GM23338 (cell line): ENCODE results near the gene MARCHF7. TPM values are rescaled to one million over a fixed set of nuclear protein-coding genes. Genes with fewer than 3 reads are reported as not detected.

ENCODE experiments used
- ATAC-seq: fragments of 200-7000 bp; cut with Tn5 transposase; 3 replicates; pipeline ENCODE4 v1.9.1; 2020
- DNase-seq: peaks from one replicate; pipeline ENCODE4 v3.0.0-alpha.2; 2015; ENCODE audit warnings: low spot score
- H2AFZ ChIP-seq: fragments of 200-600 bp; sonication (generic); 2 replicates; pipeline ENCODE4 v1.8.0; 2016; ENCODE audit warnings: antibody characterized with exemption, mild to moderate bottlenecking, moderate library complexity
- H3F3A ChIP-seq: fragments of 200-600 bp; sonication (generic); replicated peaks from 2 replicates; pipeline ENCODE4 v1.8.0; 2017; ENCODE audit warnings: antibody characterized with exemption, mixed run types, low read depth
- H3K27ac ChIP-seq: fragments of 200-600 bp; sonication (generic); 2 replicates; pipeline ENCODE4 v1.6.1; 2016; ENCODE audit warnings: low read depth
- H3K27me3 ChIP-seq: fragments of 200-600 bp; sonication (generic); 2 replicates; pipeline ENCODE4 v1.8.0; 2016; ENCODE audit warnings: mild to moderate bottlenecking, mixed run types, moderate library complexity; ENCODE audit not compliant: insufficient read depth
- H3K36me3 ChIP-seq: fragments of 200-600 bp; sonication (generic); 2 replicates; pipeline ENCODE4 v1.8.0; 2016; ENCODE audit warnings: mild to moderate bottlenecking; ENCODE audit not compliant: insufficient read depth
- H3K4me1 ChIP-seq: fragments of 200-600 bp; sonication (generic); 2 replicates; pipeline ENCODE4 v1.8.0; 2016; ENCODE audit warnings: mild to moderate bottlenecking, moderate library complexity; ENCODE audit not compliant: insufficient read depth
- H3K4me2 ChIP-seq: fragments of 200-600 bp; sonication (generic); 2 replicates; pipeline ENCODE4 v1.7.1; 2017; ENCODE audit warnings: mixed run types
- H3K4me3 ChIP-seq: fragments of 200-600 bp; sonication (generic); 2 replicates; pipeline ENCODE4 v1.6.1; 2016; ENCODE audit warnings: mixed run types
- H3K79me2 ChIP-seq: fragments of 200-600 bp; sonication (generic); replicated peaks from 2 replicates; pipeline ENCODE4 v1.8.0; 2017; ENCODE audit warnings: mild to moderate bottlenecking; ENCODE audit not compliant: insufficient read depth
- H3K9me2 ChIP-seq: fragments of 200-600 bp; sonication (generic); 2 replicates; pipeline ENCODE4 v1.8.0; 2017; ENCODE audit not compliant: insufficient read depth
- H4K20me1 ChIP-seq: fragments of 200-600 bp; sonication (generic); replicated peaks from 2 replicates; pipeline ENCODE4 v1.8.0; 2017; ENCODE audit warnings: mild to moderate bottlenecking; ENCODE audit not compliant: insufficient read depth
- H3K27ac Mint-ChIP-seq: 2 replicates; pipeline ENCODE4 v1.8.0; 2020; ENCODE audit warnings: inconsistent platforms, mild to moderate bottlenecking, moderate library complexity, mixed read lengths
- H3K27me3 Mint-ChIP-seq: 3 replicates; pipeline ENCODE4 v1.8.0; 2022; ENCODE audit warnings: low read depth, mild to moderate bottlenecking, moderate library complexity, mixed read lengths, inconsistent platforms; ENCODE audit not compliant: insufficient read depth, poor library complexity
- H3K36me3 Mint-ChIP-seq: 3 replicates; pipeline ENCODE4 v1.8.0; 2021; ENCODE audit warnings: low read depth, mild to moderate bottlenecking, inconsistent platforms, moderate library complexity, mixed read lengths
- H3K4me1 Mint-ChIP-seq: 3 replicates; pipeline ENCODE4 v1.8.0; 2020; ENCODE audit warnings: mild to moderate bottlenecking, inconsistent platforms, mixed read lengths
- H3K4me3 Mint-ChIP-seq: 3 replicates; pipeline ENCODE4 v1.8.0; 2021; ENCODE audit warnings: moderate library complexity, mild to moderate bottlenecking, inconsistent platforms, mixed read lengths
- H3K9me3 Mint-ChIP-seq: 3 replicates; pipeline ENCODE4 v1.8.0; 2020; ENCODE audit warnings: moderate library complexity, mild to moderate bottlenecking, inconsistent platforms, mixed read lengths
- ETS1 ChIP-seq: IDR thresholded peaks from 2 replicates; pipeline ENCODE4 v1.6.1; 2016; ENCODE audit warnings: antibody characterized with exemption
- EZH2 ChIP-seq: fragments of 200-600 bp; sonication (generic); IDR thresholded peaks from one replicate; pipeline ENCODE4 v1.8.0; 2017; ENCODE audit warnings: antibody characterized with exemption, mild to moderate bottlenecking, low read depth; ENCODE audit not compliant: unreplicated experiment
- EZH2phosphoT487 ChIP-seq: fragments of 200-600 bp; sonication (generic); IDR thresholded peaks from one replicate; pipeline ENCODE4 v1.8.1; 2018; ENCODE audit warnings: antibody characterized with exemption; ENCODE audit not compliant: unreplicated experiment
- JUNB ChIP-seq: IDR thresholded peaks from one replicate; pipeline ENCODE4 v1.6.1; 2016; ENCODE audit warnings: antibody characterized with exemption; ENCODE audit not compliant: unreplicated experiment
- POLR2AphosphoS5 ChIP-seq: IDR thresholded peaks from 2 replicates; pipeline ENCODE4 v1.6.1; 2016; ENCODE audit warnings: antibody characterized with exemption, low read depth
- STAT1 ChIP-seq: IDR thresholded peaks from one replicate; pipeline ENCODE4 v1.6.1; 2016; ENCODE audit warnings: antibody characterized with exemption; ENCODE audit not compliant: unreplicated experiment
- ZNF114 ChIP-seq: fragments of 250-450 bp; sonication (Bioruptor Pico); IDR thresholded peaks from 2 replicates; pipeline ENCODE4 v1.5.0; 2020; ENCODE audit warnings: mild to moderate bottlenecking, moderate library complexity
- polyA plus RNA-seq: library from polyadenylated mRNA; unstranded; fragments of >200 nt; fragmentation: Nextera tagmentation; extraction: Ambion mirVana; gene quantifications from 2 replicates; pipeline ENCODE4 v1.2.1, GENCODE V29; 2016
- total RNA-seq: library from RNA; depleted of rRNA; stranded (reverse); fragments of >200 nt; shearing (Covaris generic); gene quantifications from 2 replicates; pipeline ENCODE4 v1.2.3, GENCODE V29; 2014
- TF ChIP-seq, protein P1 (sequence below): fragments of 250-450 bp; sonication (Bioruptor Pico); IDR thresholded peaks from 2 replicates; pipeline ENCODE4 v1.5.0; 2020; ENCODE audit warnings: mild to moderate bottlenecking, moderate library complexity

MARCHF7 gene
- total and polyA plus RNA-seq, 2 experiments from 2014 or later = 101 to 142 TPM

DNA sequence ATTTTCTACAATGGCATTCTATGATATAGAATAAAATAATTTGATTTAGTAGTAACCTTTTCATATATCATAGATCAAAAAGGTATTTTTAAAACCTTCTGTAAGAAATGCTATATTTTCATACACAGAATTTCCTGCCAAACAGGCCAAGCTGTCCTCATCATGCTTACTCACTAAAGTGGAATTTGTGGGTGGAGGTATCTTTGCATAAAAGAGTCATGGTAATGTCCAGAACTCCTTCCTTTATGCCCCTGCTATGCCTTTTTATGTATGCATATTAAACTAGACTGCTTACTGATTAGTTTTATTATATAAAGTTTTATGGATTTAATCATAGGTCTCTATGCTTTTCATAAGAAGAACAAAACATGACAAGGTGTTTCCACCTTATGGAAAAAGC lies 27.5 kb upstream of the MARCHF7 start (continued):
- TF ChIP-seq, protein P1, sequence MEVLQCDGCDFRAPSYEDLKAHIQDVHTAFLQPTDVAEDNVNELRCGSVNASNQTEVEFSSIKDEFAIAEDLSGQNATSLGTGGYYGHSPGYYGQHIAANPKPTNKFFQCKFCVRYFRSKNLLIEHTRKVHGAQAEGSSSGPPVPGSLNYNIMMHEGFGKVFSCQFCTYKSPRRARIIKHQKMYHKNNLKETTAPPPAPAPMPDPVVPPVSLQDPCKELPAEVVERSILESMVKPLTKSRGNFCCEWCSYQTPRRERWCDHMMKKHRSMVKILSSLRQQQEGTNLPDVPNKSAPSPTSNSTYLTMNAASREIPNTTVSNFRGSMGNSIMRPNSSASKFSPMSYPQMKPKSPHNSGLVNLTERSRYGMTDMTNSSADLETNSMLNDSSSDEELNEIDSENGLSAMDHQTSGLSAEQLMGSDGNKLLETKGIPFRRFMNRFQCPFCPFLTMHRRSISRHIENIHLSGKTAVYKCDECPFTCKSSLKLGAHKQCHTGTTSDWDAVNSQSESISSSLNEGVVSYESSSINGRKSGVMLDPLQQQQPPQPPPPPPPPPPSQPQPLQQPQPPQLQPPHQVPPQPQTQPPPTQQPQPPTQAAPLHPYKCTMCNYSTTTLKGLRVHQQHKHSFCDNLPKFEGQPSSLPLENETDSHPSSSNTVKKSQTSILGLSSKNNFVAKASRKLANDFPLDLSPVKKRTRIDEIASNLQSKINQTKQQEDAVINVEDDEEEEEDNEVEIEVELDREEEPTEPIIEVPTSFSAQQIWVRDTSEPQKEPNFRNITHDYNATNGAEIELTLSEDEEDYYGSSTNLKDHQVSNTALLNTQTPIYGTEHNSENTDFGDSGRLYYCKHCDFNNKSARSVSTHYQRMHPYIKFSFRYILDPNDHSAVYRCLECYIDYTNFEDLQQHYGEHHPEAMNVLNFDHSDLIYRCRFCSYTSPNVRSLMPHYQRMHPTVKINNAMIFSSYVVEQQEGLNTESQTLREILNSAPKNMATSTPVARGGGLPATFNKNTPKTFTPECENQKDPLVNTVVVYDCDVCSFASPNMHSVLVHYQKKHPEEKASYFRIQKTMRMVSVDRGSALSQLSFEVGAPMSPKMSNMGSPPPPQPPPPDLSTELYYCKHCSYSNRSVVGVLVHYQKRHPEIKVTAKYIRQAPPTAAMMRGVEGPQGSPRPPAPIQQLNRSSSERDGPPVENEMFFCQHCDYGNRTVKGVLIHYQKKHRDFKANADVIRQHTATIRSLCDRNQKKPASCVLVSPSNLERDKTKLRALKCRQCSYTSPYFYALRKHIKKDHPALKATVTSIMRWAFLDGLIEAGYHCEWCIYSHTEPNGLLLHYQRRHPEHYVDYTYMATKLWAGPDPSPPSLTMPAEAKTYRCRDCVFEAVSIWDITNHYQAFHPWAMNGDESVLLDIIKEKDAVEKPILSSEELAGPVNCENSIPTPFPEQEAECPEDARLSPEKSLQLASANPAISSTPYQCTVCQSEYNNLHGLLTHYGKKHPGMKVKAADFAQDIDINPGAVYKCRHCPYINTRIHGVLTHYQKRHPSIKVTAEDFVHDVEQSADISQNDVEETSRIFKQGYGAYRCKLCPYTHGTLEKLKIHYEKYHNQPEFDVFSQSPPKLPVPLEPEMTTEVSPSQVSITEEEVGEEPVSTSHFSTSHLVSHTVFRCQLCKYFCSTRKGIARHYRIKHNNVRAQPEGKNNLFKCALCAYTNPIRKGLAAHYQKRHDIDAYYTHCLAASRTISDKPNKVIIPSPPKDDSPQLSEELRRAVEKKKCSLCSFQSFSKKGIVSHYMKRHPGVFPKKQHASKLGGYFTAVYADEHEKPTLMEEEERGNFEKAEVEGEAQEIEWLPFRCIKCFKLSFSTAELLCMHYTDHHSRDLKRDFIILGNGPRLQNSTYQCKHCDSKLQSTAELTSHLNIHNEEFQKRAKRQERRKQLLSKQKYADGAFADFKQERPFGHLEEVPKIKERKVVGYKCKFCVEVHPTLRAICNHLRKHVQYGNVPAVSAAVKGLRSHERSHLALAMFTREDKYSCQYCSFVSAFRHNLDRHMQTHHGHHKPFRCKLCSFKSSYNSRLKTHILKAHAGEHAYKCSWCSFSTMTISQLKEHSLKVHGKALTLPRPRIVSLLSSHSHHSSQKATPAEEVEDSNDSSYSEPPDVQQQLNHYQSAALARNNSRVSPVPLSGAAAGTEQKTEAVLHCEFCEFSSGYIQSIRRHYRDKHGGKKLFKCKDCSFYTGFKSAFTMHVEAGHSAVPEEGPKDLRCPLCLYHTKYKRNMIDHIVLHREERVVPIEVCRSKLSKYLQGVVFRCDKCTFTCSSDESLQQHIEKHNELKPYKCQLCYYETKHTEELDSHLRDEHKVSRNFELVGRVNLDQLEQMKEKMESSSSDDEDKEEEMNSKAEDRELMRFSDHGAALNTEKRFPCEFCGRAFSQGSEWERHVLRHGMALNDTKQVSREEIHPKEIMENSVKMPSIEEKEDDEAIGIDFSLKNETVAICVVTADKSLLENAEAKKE = no peak
- TF ChIP-seq JUNB (no peak), EZH2phosphoT487 (no peak), ETS1 (no peak)

GRCh38 chr2:159694500-159695040 lies 17.7 kb upstream of the MARCHF7 start:
- DNase-seq (no peak), ATAC-seq (no peak)
- Histone ChIP-seq H3K27ac (no peak overlapping the region), H3F3A (no peaks in the 10 kb centered on the region), H3K4me3 (no peak overlapping the region), H3K27me3 (no peaks in the 10 kb centered on the region), H3K79me2 (no peaks in the 10 kb centered on the region), H3K9me2 (no peaks in the 10 kb centered on the region), H3K4me1 (no peaks in the 10 kb centered on the region), H3K36me3 (no peaks in the 10 kb centered on the region), H2AFZ (no peak overlapping the region), H3K4me2 (no peak overlapping the region), H4K20me1 (no peaks in the 10 kb centered on the region)
- Mint-ChIP-seq H3K27ac (no peak overlapping the region), H3K36me3 (peaks cover 31% of the 10 kb centered on the region; the same call in 2 of the 3 replicates), H3K9me3 (peaks cover 21% of the 10 kb centered on the region; the same call in 2 of the 3 replicates), H3K4me1 (no peaks in the 10 kb centered on the region), H3K4me3 (no peak overlapping the region), H3K27me3 (no peaks in the 10 kb centered on the region)
- TF ChIP-seq STAT1 = no peak
- TF ChIP-seq, protein P1 = no peak
- no peak for TF ChIP-seq EZH2
- TF ChIP-seq ZNF114 = no peak
- no peak for TF ChIP-seq POLR2AphosphoS5
